Measurements from ENCODE around the gene RTP5. TPM values are rescaled to one million over a fixed set of nuclear protein-coding genes. Genes with fewer than 3 reads are reported as not detected.

Gene RTP5
- total RNA-seq, 2 donors from 2014 or later = not detected

DNA sequence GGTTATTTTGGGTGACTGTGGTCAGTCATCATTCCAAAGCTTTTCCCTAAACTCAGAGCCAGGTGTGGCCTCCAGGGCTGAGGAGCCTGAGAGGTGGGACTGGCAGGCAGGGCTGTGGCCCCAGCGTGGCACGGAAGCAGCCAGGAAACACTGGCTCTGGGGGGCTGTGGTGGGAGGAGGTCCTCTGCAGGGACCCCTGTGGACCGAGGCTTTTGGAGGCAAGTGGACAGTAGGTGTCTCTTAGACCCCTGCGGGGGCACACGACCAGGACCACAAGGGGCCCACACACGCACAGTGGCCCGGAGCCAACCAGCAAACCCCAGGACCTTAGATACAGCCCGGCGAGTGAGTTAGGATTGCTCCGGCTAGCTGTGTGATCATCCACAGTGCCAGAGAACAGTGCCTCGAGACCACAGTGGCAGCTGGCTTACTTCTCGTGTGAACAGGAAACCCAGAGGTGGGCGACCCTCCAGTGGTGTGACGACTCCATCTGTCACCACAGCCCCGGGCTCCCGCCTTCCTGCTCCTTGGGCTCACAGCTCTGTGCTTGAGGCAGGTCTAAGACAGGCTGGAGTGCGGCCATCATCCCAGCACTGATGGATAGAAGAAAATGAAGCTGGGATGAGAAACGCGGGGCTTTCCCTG lies 1.6 kb upstream of the RTP5 start:
- Histone ChIP-seq H3K9me3 (ENCODE audit: control insufficient read depth, low read length) (peaks cover 12% of the 10 kb centered on the region), H3K9ac (ENCODE audit: extremely low read depth, low read length, poor library complexity, severe bottlenecking) (no peak overlapping the region), H3K36me3 (ENCODE audit: control insufficient read depth, insufficient read depth, low read length) (no peaks in the 10 kb centered on the region), H3K27ac (ENCODE audit: low read depth, low read length) (no peak overlapping the region), H3K4me3 (ENCODE audit: low read length) (no peak overlapping the region), H3K27me3 (ENCODE audit: control insufficient read depth, insufficient read depth, low read length, poor library complexity, severe bottlenecking) (peaks cover 6% of the 10 kb centered on the region), H3K4me1 (ENCODE audit: control insufficient read depth, insufficient read depth, low read length) (no peaks in the 10 kb centered on the region)
- WGBS, 2 experiments (ENCODE audit: insufficient coverage in 1 of 2, insufficient read length in 1 of 2) = 84 to 88% methylated on average over 14 to 19 of the region's 19 CpGs
- Mint-ChIP-seq H3K4me3 (no peak overlapping the region), H3K36me3 (ENCODE audit: low read depth) (no peaks in the 10 kb centered on the region), H3K27me3 (ENCODE audit: insufficient read depth) (no peaks in the 10 kb centered on the region), H3K4me1 (no peaks in the 10 kb centered on the region), H3K27ac (no peak overlapping the region), H3K9me3 (peaks cover 7% of the 10 kb centered on the region)
- DNase-seq = no peak
- TF ChIP-seq, protein P1, sequence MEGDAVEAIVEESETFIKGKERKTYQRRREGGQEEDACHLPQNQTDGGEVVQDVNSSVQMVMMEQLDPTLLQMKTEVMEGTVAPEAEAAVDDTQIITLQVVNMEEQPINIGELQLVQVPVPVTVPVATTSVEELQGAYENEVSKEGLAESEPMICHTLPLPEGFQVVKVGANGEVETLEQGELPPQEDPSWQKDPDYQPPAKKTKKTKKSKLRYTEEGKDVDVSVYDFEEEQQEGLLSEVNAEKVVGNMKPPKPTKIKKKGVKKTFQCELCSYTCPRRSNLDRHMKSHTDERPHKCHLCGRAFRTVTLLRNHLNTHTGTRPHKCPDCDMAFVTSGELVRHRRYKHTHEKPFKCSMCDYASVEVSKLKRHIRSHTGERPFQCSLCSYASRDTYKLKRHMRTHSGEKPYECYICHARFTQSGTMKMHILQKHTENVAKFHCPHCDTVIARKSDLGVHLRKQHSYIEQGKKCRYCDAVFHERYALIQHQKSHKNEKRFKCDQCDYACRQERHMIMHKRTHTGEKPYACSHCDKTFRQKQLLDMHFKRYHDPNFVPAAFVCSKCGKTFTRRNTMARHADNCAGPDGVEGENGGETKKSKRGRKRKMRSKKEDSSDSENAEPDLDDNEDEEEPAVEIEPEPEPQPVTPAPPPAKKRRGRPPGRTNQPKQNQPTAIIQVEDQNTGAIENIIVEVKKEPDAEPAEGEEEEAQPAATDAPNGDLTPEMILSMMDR (conservative IDR thresholded peaks at IDR 0.05) = no peak

DNA sequence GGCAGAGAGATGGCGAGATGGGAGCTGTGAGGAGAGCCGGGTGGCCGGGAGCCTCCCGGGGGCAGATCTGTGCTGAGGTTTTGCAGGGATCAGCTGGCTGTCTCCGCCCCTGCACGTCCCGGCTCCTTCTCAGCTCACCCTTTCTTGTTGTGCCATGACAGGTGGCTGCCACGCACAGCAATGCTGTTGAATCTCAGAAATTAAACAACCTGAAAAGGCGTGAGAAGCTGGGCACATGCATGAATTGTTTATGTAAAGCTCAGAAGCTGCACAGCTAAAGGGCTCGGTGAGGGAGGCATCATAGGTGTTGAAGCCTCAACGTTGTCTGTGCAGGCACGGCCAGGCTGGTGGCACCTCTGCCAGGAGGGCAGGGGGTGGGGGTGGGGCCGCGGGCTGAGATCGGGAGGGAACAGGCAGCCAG lies 858 bp upstream of the RTP5 start:
- peaks cover 6% of the 10 kb centered on the region for H3K27me3 ChIP-seq (ENCODE audit: control insufficient read depth, insufficient read depth, low read length, poor library complexity, severe bottlenecking)
- WGBS, 2 experiments (ENCODE audit: insufficient coverage in 1 of 2, insufficient read length in 1 of 2) = 83% methylated on average over 10 to 15 of the region's 15 CpGs
- H3K27me3 Mint-ChIP-seq (ENCODE audit: insufficient read depth) = no peaks in the 10 kb centered on the region

GRCh38 chr2:241870081-241870541 lies 582 bp downstream of the RTP5 start:
- DNase-seq = no peak
- TF ChIP-seq, protein P1 (conservative IDR thresholded peaks at IDR 0.05) = no peak
- Histone ChIP-seq H3K9me3 (ENCODE audit: control insufficient read depth, low read length) (peaks cover 16% of the 10 kb centered on the region), H3K4me3 (ENCODE audit: low read length) (no peak overlapping the region), H3K4me1 (ENCODE audit: control insufficient read depth, insufficient read depth, low read length) (no peaks in the 10 kb centered on the region), H3K27me3 (ENCODE audit: control insufficient read depth, insufficient read depth, low read length, poor library complexity, severe bottlenecking) (peaks cover 6% of the 10 kb centered on the region), H3K27ac (ENCODE audit: low read depth, low read length) (no peak overlapping the region), H3K9ac (ENCODE audit: extremely low read depth, low read length, poor library complexity, severe bottlenecking) (no peak overlapping the region), H3K36me3 (ENCODE audit: control insufficient read depth, insufficient read depth, low read length) (no peaks in the 10 kb centered on the region)
- Mint-ChIP-seq H3K36me3 (ENCODE audit: low read depth) (no peaks in the 10 kb centered on the region), H3K9me3 (peaks cover 13% of the 10 kb centered on the region), H3K27me3 (ENCODE audit: insufficient read depth) (no peaks in the 10 kb centered on the region), H3K4me1 (no peaks in the 10 kb centered on the region), H3K27ac (no peak overlapping the region), H3K4me3 (no peak overlapping the region)
- WGBS, 2 experiments (ENCODE audit: insufficient coverage in 1 of 2, insufficient read length in 1 of 2) = 90 to 95% methylated on average over 23 to 28 of the region's 28 CpGs

More for the DNA sequence above, 858 bp upstream of the RTP5 start:
- peaks cover 12% of the 10 kb centered on the region for H3K9me3 ChIP-seq (ENCODE audit: control insufficient read depth, low read length)
- no peaks in the 10 kb centered on the region for H3K4me1 Mint-ChIP-seq
- H3K4me3 Mint-ChIP-seq = no peak overlapping the region
- H3K27ac ChIP-seq (ENCODE audit: low read depth, low read length) = no peak overlapping the region
- H3K4me3 ChIP-seq (ENCODE audit: low read length) = no peak overlapping the region
- H3K9me3 Mint-ChIP-seq = peaks cover 11% of the 10 kb centered on the region
- no peak overlapping the region for H3K27ac Mint-ChIP-seq
- no peaks in the 10 kb centered on the region for H3K36me3 ChIP-seq (ENCODE audit: control insufficient read depth, insufficient read depth, low read length)
- no peak for DNase-seq
- no peak overlapping the region for H3K9ac ChIP-seq (ENCODE audit: extremely low read depth, low read length, poor library complexity, severe bottlenecking)
- no peaks in the 10 kb centered on the region for H3K36me3 Mint-ChIP-seq (ENCODE audit: low read depth)
- no peaks in the 10 kb centered on the region for H3K4me1 ChIP-seq (ENCODE audit: control insufficient read depth, insufficient read depth, low read length)
- TF ChIP-seq, protein P1 (conservative IDR thresholded peaks at IDR 0.05) = no peak

Data from endodermal cell (in vitro differentiated cells).